Uterus (tissue), 2 donors: ENCODE measurements around the gene KCNMA1.

Experiments used
- POLR2A ChIP-seq, 2 donors: fragments of 450-650 bp; IDR thresholded peaks; one replicate each; pipeline ENCODE4 v1.6.1; 2016; ENCODE audit warnings: antibody characterized with exemption in 2 of 2, mild to moderate bottlenecking in 1 of 2, moderate library complexity in 1 of 2
- TF ChIP-seq, protein P1 (sequence below), 4 experiments: fragments of 200-600 bp in 2 of 4; fragments of 450-650 bp in 2 of 4; sonication (generic) in 2 of 4; IDR thresholded peaks; one replicate each; pipeline ENCODE4 v1.5.1; 2016 to 2019; ENCODE audit warnings: antibody characterized with exemption in 4 of 4, mild to moderate bottlenecking in 2 of 4, moderate library complexity in 1 of 4

DNA sequence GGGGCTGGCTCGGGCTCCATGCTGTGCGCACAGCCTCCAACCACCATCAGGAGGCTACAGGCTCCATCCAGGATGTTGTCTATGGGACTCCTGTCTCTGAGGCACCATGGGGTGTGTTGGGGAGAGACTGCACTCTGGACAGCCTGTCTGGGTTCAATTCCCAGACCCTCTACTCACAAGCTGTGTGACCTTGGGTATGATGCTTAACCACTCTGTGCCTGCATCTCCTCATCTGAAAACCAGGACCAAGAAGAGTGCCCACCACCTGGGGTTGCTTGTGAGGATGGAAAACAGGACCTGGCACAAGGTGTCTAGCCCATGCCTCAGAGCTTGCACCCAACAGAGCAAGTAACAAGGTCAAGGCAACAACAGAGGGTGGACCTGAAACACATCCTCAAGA is 109.8 kb downstream of the KCNMA1 start:
- TF ChIP-seq, protein P1, sequence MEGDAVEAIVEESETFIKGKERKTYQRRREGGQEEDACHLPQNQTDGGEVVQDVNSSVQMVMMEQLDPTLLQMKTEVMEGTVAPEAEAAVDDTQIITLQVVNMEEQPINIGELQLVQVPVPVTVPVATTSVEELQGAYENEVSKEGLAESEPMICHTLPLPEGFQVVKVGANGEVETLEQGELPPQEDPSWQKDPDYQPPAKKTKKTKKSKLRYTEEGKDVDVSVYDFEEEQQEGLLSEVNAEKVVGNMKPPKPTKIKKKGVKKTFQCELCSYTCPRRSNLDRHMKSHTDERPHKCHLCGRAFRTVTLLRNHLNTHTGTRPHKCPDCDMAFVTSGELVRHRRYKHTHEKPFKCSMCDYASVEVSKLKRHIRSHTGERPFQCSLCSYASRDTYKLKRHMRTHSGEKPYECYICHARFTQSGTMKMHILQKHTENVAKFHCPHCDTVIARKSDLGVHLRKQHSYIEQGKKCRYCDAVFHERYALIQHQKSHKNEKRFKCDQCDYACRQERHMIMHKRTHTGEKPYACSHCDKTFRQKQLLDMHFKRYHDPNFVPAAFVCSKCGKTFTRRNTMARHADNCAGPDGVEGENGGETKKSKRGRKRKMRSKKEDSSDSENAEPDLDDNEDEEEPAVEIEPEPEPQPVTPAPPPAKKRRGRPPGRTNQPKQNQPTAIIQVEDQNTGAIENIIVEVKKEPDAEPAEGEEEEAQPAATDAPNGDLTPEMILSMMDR (IDR thresholded peaks at IDR 0.05), result no peak
- TF ChIP-seq POLR2A (IDR thresholded peaks at IDR 0.05), result no peak
